ENCODE results near the gene PARD6G.

The PARD6G gene

DNA sequence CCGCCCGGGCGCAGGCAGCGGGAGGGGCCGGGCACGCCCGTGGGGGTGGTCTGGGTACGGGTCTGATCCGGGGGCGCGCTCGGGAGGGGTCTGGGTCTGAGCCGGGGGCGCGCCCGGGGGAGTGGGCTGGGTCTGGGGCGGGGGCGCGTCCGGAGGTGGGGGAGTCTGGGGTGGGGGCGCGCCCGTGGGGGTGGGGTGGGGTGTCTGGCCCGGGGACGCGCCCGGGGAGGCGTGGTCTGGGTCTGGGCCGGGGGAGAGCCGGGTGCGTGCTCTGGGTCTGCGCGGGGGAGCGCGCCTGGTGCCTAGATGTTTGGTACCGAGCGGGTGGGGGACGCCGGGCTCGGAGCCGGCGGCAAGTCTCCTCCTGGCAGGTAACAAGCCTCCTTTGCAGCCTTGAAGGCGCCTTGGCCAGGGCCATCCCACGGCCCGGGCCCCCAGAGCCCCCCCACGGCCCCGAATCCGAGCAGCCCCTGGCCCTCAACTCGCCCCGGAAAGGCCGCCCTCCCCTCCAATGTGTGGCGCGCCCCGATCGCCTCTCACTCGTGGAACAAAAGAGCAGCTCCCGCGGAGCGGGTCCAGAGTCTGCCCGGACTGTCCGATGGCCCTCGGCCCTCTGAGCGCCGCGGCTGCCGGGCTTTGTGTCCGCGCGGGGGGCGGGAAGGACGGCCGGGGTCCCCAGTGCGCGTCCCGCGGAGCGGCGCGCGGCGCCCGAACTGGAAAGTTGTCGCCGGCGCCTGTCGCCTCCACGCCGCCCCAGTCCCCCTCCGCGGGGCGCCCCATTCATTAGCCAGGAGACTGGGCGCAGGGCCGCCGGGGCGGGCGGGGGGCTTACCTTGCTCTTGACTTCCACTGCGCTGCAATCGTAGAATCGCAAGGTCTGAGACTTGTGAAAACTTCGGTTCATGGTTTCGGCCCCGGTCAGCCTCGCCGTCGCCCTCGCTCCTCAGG is 595 bp downstream of the PARD6G start:
- TF ChIP-seq L3MBTL2 (conservative IDR thresholded peaks at IDR 0.05) = no peak
- TF ChIP-seq HDGF (IDR thresholded peaks at IDR 0.05; ENCODE audit: borderline replicate concordance) = no peak
- TF ChIP-seq NFRKB (IDR thresholded peaks at IDR 0.05) = no peak
- ChIA-PET POLR2A (interaction anchor here (0.8 kb wide), 1 partner anchor 8 kb away, joined by 3 read pairs; no protein-coding TSS in a partner anchor), CTCF (no interaction called here)
- peak; percentile 35 for DNase-seq (ENCODE audit: extremely low spot score)

GRCh38 chr18:80245781-80246444 is 1.4 kb downstream of the PARD6G start:
- CTCF ChIA-PET = no interaction called here
- no peak for DNase-seq (ENCODE audit: extremely low spot score)
- POLR2A ChIA-PET = no interaction called here
- no peak for TF ChIP-seq CTBP1 (IDR thresholded peaks at IDR 0.05; ENCODE audit: borderline replicate concordance)
- no peak for TF ChIP-seq FOXK2 (IDR thresholded peaks at IDR 0.05)
- TF ChIP-seq ARNT (IDR thresholded peaks at IDR 0.05) = no peak
- TF ChIP-seq LEF1 (IDR thresholded peaks at IDR 0.05; ENCODE audit: borderline replicate concordance) = no peak
- TF ChIP-seq ZNF384 (IDR thresholded peaks at IDR 0.05) = no peak
- no peak for TF ChIP-seq ELF4 (IDR thresholded peaks at IDR 0.05)
- TF ChIP-seq, protein P1, sequence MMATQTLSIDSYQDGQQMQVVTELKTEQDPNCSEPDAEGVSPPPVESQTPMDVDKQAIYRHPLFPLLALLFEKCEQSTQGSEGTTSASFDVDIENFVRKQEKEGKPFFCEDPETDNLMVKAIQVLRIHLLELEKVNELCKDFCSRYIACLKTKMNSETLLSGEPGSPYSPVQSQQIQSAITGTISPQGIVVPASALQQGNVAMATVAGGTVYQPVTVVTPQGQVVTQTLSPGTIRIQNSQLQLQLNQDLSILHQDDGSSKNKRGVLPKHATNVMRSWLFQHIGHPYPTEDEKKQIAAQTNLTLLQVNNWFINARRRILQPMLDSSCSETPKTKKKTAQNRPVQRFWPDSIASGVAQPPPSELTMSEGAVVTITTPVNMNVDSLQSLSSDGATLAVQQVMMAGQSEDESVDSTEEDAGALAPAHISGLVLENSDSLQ (IDR thresholded peaks at IDR 0.05) = no peak
- no peak for TF ChIP-seq SUZ12 (IDR thresholded peaks at IDR 0.05)
- no peak for TF ChIP-seq BHLHE40 (IDR thresholded peaks at IDR 0.05; ENCODE audit: borderline replicate concordance)
- TF ChIP-seq NFRKB (IDR thresholded peaks at IDR 0.05) = no peak
- TF ChIP-seq SP1 (IDR thresholded peaks at IDR 0.05) = no peak
- TF ChIP-seq TARDBP (IDR thresholded peaks at IDR 0.05) = no peak
- no peak for TF ChIP-seq HDGF (IDR thresholded peaks at IDR 0.05; ENCODE audit: borderline replicate concordance)
- no peak for TF ChIP-seq L3MBTL2 (conservative IDR thresholded peaks at IDR 0.05)
- no peak for TF ChIP-seq FOXM1 (IDR thresholded peaks at IDR 0.05; ENCODE audit: borderline replicate concordance)
- no peak for TF ChIP-seq FOXA1 (IDR thresholded peaks at IDR 0.05)

DNA sequence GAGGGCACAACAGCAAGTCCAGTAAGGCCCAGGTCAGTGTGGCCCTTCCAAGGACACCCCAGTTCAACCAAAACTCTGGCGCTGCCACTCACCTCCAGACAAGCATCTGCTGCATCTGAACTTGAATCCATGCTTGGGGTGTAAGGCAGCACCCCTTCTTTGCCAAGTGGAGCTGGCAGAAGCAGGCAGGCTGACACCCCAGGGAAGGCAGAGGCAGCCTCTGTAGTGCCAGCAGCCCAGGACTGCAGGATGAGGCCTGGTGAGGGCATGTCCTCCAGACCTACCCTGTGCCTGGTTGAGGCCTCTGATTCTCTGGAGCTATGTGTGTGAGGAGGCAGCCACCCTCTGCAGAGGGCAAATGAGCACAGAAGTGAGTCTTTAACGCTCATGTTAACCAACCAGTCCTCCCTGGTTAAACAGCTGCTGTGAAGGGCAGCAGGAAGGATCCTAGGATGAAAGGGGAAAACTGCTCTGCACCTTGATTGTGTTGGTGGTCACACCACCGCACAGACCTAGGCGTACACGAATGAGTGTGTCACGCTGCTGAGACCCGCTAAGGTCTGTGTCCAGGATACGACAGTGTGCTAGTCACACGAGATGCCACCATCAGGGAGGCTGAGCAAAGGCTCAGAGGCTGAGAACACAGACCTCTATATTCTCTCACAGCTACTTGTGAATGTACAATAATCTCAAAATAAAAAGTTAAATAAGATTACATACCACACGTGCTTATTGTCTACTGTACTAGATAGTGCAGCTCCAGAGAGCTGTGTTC is 2.2 kb downstream of the PARD6G start:
- POLR2A ChIA-PET = no interaction called here
- TF ChIP-seq NFRKB (IDR thresholded peaks at IDR 0.05) (no peak), FOXM1 (IDR thresholded peaks at IDR 0.05; ENCODE audit: borderline replicate concordance) (no peak), LEF1 (IDR thresholded peaks at IDR 0.05; ENCODE audit: borderline replicate concordance) (no peak), FOXK2 (IDR thresholded peaks at IDR 0.05) (no peak), HDGF (IDR thresholded peaks at IDR 0.05; ENCODE audit: borderline replicate concordance) (no peak), SUZ12 (IDR thresholded peaks at IDR 0.05) (no peak), L3MBTL2 (conservative IDR thresholded peaks at IDR 0.05) (no peak), BHLHE40 (IDR thresholded peaks at IDR 0.05; ENCODE audit: borderline replicate concordance) (no peak), ELF4 (IDR thresholded peaks at IDR 0.05) (no peak), FOXA1 (IDR thresholded peaks at IDR 0.05) (no peak), SP1 (IDR thresholded peaks at IDR 0.05) (no peak), CTBP1 (IDR thresholded peaks at IDR 0.05; ENCODE audit: borderline replicate concordance) (no peak)
- TF ChIP-seq, protein P1 (IDR thresholded peaks at IDR 0.05) = no peak
- no peak for DNase-seq (ENCODE audit: extremely low spot score)
- CTCF ChIA-PET = no interaction called here

GRCh38 chr18:80244167-80244566 is 3.1 kb downstream of the PARD6G start:
- POLR2A ChIA-PET = interaction anchor here (1.3 kb wide), 1 partner anchor 43 kb away, joined by 3 read pairs; no protein-coding TSS in a partner anchor
- DNase-seq (ENCODE audit: extremely low spot score) = no peak
- CTCF ChIA-PET = no interaction called here
- no peak for TF ChIP-seq ZNF384 (IDR thresholded peaks at IDR 0.05)
- no peak for TF ChIP-seq HDGF (IDR thresholded peaks at IDR 0.05; ENCODE audit: borderline replicate concordance)
- TF ChIP-seq LEF1 (IDR thresholded peaks at IDR 0.05; ENCODE audit: borderline replicate concordance) = no peak
- TF ChIP-seq L3MBTL2 (conservative IDR thresholded peaks at IDR 0.05) = no peak
- TF ChIP-seq ARNT (IDR thresholded peaks at IDR 0.05) = no peak
- TF ChIP-seq FOXA1 (IDR thresholded peaks at IDR 0.05) = no peak
- TF ChIP-seq FOXM1 (IDR thresholded peaks at IDR 0.05; ENCODE audit: borderline replicate concordance) = no peak
- TF ChIP-seq SP1 (IDR thresholded peaks at IDR 0.05) = no peak

- POLR2A ChIA-PET = interaction anchor here (1.3 kb wide), 1 partner anchor 42 kb away, joined by 3 read pairs; no protein-coding TSS in a partner anchor
- TF ChIP-seq FOXM1 (IDR thresholded peaks at IDR 0.05; ENCODE audit: borderline replicate concordance) (no peak), HDGF (IDR thresholded peaks at IDR 0.05; ENCODE audit: borderline replicate concordance) (no peak), ZNF384 (IDR thresholded peaks at IDR 0.05) (no peak), BHLHE40 (IDR thresholded peaks at IDR 0.05; ENCODE audit: borderline replicate concordance) (no peak), FOXK2 (IDR thresholded peaks at IDR 0.05) (no peak), ELF4 (IDR thresholded peaks at IDR 0.05) (no peak), SP1 (IDR thresholded peaks at IDR 0.05) (no peak), TARDBP (IDR thresholded peaks at IDR 0.05) (no peak), L3MBTL2 (conservative IDR thresholded peaks at IDR 0.05) (no peak), NFRKB (IDR thresholded peaks at IDR 0.05) (no peak), ARNT (IDR thresholded peaks at IDR 0.05) (no peak), CTBP1 (IDR thresholded peaks at IDR 0.05; ENCODE audit: borderline replicate concordance) (no peak), LEF1 (IDR thresholded peaks at IDR 0.05; ENCODE audit: borderline replicate concordance) (no peak), FOXA1 (IDR thresholded peaks at IDR 0.05) (no peak), SUZ12 (IDR thresholded peaks at IDR 0.05) (no peak)
- TF ChIP-seq, protein P1 (IDR thresholded peaks at IDR 0.05) = no peak
- CTCF ChIA-PET = no interaction called here
- no peak for DNase-seq (ENCODE audit: extremely low spot score)
Measured at GRCh38 chr18:80243204-80243603, 4.1 kb downstream of the PARD6G start.

Data from HEK293T (cell line).